Mucosa of rectum (tissue), 2 donors: ENCODE results near the gene ZNF768.

ENCODE experiments used
- H3K27ac ChIP-seq, 2 donors: one replicate each; pipeline ENCODE4 v1.7.0; 2013; ENCODE audit warnings: inconsistent platforms in 2 of 2, low read depth in 2 of 2, low read length in 2 of 2
- H3K27me3 ChIP-seq, 2 donors: one replicate each; pipeline ENCODE4 v1.7.0; 2013; ENCODE audit warnings: low read length in 2 of 2; ENCODE audit not compliant: control insufficient read depth in 2 of 2, insufficient read depth in 2 of 2
- H3K36me3 ChIP-seq, 2 donors: one replicate each; pipeline ENCODE4 v1.7.0; 2013; ENCODE audit warnings: low read length in 2 of 2; ENCODE audit not compliant: control insufficient read depth in 2 of 2, insufficient read depth in 2 of 2
- H3K4me1 ChIP-seq, 2 donors: one replicate each; pipeline ENCODE4 v1.7.0; 2013; ENCODE audit warnings: low read length in 2 of 2, mild to moderate bottlenecking in 1 of 2; ENCODE audit not compliant: control insufficient read depth in 2 of 2, insufficient read depth in 2 of 2
- H3K4me3 ChIP-seq, 2 donors: one replicate each; pipeline ENCODE4 v1.7.0; 2013; ENCODE audit warnings: low read length in 2 of 2
- H3K9ac ChIP-seq, 2 donors: one replicate each; pipeline ENCODE4 v1.7.0; 2013; ENCODE audit warnings: low read length in 2 of 2, low read depth in 1 of 2, mild to moderate bottlenecking in 1 of 2
- H3K9me3 ChIP-seq, 2 donors: one replicate each; pipeline ENCODE4 v1.7.0; 2013; ENCODE audit warnings: low read length in 2 of 2; ENCODE audit not compliant: control insufficient read depth in 2 of 2
- donor health status: healthy.
- donor health status: Normal muscosa, but diverticular disease.

ZNF768 gene

DNA sequence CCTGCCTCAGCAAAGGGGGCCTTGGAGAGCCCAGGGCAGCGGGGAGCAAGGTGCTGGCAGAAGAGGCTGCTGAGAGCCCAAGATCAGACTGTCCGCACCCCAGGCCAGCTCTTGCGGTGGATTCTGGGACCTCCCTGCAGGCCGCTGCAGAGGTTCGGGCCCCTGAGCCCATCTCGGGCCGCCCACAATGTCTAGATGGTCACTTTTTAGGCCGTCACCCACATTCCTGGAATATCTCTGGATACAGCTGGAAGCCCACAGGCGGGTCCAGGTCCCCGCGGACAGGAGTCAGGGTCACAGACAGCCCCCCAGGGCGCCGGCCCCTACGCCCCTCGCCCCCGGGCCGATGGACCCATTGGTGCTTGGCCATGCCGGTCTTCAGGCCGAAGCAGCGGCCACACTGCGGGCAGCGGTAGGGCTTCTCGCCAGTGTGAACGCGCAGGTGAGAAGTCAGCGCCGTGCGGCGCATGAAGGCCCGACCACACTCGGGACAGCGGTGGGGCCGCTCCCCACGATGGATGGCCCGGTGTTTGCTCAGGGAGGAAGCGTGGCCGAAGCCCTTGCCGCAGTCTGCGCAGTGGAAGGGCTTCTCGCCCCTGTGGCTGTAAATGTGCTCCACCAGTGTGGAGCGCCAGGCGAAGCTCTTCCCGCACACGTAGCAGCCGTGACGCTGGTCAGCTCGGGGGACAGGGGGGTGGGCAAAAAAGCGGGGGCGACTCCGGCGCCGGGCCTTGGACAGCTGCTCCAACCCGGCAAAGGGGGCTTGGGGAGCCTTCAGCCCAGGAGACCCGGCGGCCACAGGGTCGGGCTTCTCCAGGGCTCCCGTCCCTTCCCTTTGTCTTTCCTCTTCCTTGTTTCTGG is 6.1 kb upstream of the ZNF768 start:
- no peak overlapping the region for H3K4me3 ChIP-seq
- no peaks in the 10 kb centered on the region for H3K9me3 ChIP-seq
- no peaks in the 10 kb centered on the region for H3K27me3 ChIP-seq
- H3K36me3 ChIP-seq: peaks cover 0 to 11% of the 10 kb centered on the region in 2 donors
- H3K9ac ChIP-seq: no peak overlapping the region
- H3K27ac ChIP-seq: no peak overlapping the region
- H3K4me1 ChIP-seq: peaks cover 25 to 32% of the 10 kb centered on the region in 2 donors

DNA sequence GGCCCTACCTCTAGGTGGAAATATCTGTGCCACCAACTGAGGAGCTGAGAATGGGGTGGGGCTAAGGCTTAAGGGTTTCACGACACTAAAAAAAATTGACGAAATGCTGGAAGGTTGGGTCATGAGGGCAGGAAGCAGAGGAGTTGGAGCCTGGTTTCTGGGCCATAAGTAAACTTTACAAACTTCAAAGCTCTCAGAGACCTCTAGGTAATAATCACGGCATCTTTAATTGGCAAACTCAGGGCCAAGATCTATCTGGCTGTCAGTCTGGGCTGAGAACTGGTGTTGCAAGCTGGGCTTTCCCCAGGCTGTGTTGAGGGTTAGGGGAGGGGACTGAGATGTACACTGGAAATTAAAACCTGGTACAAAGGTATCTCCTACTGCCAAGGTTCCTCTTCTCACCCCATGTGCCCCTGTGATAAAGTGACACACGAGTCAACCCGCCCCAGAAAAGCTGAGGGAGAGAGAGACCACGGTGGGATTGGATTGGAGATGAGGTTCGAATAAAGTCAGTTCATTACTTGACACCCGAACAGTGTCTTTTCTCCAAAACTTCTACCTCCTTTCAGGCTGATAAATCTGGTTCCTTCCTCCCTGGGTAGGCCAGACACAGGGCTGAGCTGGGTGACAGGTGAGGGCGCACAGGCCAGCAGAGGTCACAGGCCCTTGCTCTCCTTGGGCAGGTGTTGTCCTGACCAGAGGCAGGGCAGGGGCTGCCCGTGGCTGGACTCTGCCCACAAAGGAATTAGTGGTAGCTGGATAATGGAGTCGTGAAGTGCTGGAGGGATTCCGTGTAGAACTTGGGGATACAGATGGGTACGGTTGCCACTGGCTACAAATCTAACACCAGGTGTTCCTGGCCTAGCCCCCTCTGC is 4.0 kb upstream of the ZNF768 start:
- Histone ChIP-seq H3K9ac (no peak overlapping the region), H3K27ac (no peak overlapping the region), H3K4me1 (peaks cover 20 to 31% of the 10 kb centered on the region in 2 donors)

DNA sequence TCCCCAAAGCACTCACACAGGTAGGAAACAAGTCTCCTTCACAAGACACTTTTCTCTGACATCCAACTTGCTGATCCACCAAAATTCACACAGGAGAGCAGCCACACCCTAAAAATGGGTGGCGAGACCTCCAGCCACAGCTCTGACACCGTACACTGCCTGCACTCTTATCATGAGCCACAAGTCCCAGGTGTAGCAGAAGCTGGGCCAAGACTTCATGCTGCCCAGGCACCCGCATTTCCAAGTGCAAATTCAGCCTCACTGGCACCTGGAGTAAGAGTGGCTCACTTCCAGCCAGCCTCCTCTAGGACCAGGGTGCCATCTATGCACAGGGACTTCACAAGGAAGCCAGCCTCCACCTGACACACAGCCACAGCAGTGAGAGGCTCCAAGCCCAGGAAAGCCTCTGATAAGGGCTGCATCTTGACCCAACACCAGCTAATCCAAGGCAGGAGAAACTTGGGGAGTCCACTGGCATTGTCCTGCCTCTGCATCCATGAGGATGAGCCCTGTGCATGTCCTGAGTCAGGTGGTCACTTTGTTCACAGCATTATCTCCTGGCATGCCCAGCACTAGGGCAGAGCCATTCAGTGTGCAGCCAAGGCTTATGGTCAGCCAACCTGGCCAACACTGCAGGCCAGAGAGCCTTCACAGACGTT is 2.6 kb upstream of the ZNF768 start:
- Histone ChIP-seq H3K27me3 (no peaks in the 10 kb centered on the region), H3K9ac (peak overlapping the region in 1 of 2 donors; percentile 14), H3K4me1 (peaks cover 16 to 28% of the 10 kb centered on the region in 2 donors), H3K9me3 (no peaks in the 10 kb centered on the region), H3K4me3 (no peak overlapping the region), H3K27ac (peak overlapping the region in 1 of 2 donors; percentile 98), H3K36me3 (peaks cover 5 to 17% of the 10 kb centered on the region in 2 donors)

More for the DNA sequence above, 4.0 kb upstream of the ZNF768 start:
- Histone ChIP-seq H3K27me3 (no peaks in the 10 kb centered on the region), H3K4me3 (no peak overlapping the region), H3K9me3 (no peaks in the 10 kb centered on the region), H3K36me3 (peaks cover 0 to 11% of the 10 kb centered on the region in 2 donors)

DNA sequence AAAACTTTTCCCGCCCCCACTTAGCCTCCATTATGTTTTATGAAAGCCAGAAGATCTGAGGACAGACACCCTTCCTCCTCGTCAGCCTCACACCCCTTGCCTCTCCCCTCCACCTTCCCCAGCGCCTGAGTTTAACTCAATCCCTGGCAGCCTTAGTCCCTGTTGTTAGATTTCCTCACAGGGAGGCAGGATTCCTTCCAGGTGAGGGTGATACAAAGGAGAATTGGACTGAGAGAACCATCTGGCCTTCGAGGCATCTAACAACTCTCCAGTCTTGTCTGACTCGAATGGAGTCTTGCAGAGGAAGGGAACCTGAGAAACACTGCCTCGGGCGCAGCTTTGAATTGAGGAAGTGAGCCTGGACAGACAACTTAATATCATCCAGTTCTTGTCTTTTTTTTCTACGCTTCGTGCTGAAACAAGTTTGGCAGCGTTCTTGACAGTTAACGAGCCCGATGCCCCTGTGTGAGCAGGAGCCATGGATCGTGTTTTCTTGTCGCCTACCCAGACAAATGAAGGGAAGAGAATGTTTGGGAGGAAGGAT is 1.3 kb upstream of the ZNF768 start:
- Histone ChIP-seq H3K9ac (peak overlapping the region; percentile 84 to 96), H3K27me3 (no peaks in the 10 kb centered on the region), H3K27ac (peak overlapping the region; percentile 98), H3K9me3 (no peaks in the 10 kb centered on the region), H3K4me1 (peaks cover 8 to 25% of the 10 kb centered on the region in 2 donors), H3K4me3 (peak overlapping the region; percentile 53 to 71), H3K36me3 (peaks cover 5 to 16% of the 10 kb centered on the region in 2 donors)

DNA sequence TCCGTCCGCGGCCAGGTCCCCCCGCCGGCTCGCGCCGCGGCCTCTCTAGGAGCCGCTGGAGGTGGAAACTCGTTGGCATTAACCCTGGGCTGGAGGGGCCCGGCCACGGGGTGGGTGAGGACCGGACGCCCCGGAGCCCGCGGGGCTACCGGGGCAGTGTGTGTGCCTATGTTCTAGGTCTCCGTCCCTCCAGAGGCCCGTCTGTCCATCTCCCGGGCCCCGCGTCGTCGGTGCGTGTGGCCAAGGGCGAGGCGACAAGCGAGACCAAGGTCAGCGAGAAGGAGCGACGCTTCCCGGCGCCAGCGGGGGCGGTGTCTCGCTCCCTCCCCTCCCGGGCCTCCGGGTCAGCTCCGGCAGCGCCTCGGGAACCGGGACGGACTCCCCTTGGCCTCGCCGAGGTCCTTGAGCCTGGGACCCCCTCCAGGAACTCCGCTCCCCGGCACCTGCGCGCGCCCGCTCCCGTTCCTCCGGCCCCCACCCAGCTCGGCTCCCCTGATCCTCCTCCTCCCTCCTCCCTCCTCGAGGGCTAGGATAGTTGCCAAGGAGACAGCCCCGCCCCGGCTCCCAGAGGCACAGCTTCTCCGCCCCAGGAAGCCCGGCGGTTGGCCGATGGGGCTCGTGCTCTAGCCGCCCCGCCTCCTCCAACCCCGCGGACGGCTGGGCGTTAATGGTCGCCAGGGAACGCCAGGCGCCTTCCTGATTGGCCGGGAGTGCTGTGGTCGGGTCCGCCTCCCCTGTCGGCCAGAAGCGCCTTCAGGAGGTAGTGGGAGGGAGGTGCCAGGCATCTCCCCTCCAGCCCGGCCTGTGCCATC is 663 bp upstream of the ZNF768 start:
- H3K9ac ChIP-seq: peak overlapping the region; percentile 84 to 96
- H3K4me3 ChIP-seq: peak overlapping the region; percentile 80 to 91
- no peaks in the 10 kb centered on the region for H3K27me3 ChIP-seq
- H3K9me3 ChIP-seq: no peaks in the 10 kb centered on the region
- peak overlapping the region; percentile 98 for H3K27ac ChIP-seq
- peaks cover 5 to 11% of the 10 kb centered on the region in 2 donors for H3K36me3 ChIP-seq
- peaks cover 11 to 27% of the 10 kb centered on the region in 2 donors for H3K4me1 ChIP-seq

DNA sequence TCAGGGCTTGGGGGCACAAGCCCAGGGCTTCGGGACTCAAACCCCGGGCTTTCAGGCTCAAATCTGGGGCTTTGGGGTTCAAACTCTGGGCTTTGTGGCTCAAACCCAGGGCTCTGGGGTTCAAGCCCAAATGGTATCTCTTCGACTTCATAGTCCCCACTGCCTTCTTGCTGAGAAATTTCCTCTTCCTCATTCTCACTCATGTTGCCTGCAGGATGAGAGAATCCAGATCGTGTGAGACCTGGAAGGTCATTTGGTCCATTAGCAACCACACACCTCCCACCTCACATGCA is 576 bp downstream of the ZNF768 start:
- Histone ChIP-seq H3K27me3 (no peaks in the 10 kb centered on the region), H3K9ac (peak overlapping the region; percentile 54 to 96), H3K9me3 (no peaks in the 10 kb centered on the region), H3K36me3 (peaks cover 5 to 6% of the 10 kb centered on the region in 2 donors), H3K27ac (peak overlapping the region; percentile 98), H3K4me3 (peak overlapping the region; percentile 72 to 78), H3K4me1 (peaks cover 17 to 25% of the 10 kb centered on the region in 2 donors)

DNA sequence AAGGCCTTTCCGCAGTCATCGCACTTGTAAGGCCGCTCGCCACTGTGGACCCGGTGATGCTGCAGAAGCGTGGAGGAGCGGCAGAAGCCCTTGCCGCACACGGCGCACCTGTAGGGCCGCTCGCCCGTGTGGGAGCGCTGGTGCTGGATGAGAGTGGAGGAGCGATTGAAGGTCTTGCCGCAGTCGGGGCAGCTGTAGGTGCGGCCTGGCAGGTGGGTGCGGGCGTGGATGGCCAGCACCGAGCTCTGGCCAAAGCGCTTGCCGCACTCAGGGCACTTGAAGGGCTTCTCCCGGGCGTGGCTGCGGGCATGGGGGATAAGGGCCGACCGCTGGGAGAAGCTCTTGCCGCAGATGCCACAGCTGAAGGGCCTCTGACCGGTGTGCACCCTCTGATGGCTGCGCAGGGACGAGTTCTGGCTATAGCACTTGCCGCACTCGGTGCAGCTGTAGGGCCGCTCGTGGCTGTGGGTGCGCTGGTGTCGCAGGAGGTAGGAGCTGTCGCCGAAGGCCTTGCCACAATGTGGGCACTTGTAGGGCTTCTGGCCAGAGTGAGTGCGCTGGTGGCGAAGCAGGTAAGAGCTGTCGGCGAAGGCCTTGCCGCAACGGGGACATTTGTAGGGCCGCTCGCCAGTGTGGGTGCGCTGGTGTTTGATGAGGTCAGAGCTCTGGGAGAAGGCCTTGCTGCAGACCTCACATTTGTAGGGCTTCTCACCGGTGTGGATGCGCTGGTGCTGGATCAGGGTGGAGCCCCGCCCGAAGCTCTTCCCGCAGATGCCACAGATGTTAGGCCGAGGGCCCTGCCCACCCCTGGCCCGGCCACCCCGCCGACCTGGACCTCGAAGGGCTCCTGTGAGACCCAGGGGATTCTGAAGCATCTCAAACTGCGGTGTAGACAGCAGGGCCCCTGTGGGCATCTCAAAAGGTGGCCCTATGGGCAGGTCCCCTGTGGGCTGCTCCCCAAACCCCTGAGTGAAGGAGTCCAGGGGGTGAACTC is 1.5 kb downstream of the ZNF768 start:
- H3K27me3 ChIP-seq: no peaks in the 10 kb centered on the region
- H3K9ac ChIP-seq: no peak overlapping the region
- H3K4me1 ChIP-seq: peaks cover 17 to 20% of the 10 kb centered on the region in 2 donors
- H3K27ac ChIP-seq: no peak overlapping the region
- no peaks in the 10 kb centered on the region for H3K9me3 ChIP-seq
- H3K4me3 ChIP-seq: no peak overlapping the region
- H3K36me3 ChIP-seq: peaks cover 5 to 8% of the 10 kb centered on the region in 2 donors

DNA sequence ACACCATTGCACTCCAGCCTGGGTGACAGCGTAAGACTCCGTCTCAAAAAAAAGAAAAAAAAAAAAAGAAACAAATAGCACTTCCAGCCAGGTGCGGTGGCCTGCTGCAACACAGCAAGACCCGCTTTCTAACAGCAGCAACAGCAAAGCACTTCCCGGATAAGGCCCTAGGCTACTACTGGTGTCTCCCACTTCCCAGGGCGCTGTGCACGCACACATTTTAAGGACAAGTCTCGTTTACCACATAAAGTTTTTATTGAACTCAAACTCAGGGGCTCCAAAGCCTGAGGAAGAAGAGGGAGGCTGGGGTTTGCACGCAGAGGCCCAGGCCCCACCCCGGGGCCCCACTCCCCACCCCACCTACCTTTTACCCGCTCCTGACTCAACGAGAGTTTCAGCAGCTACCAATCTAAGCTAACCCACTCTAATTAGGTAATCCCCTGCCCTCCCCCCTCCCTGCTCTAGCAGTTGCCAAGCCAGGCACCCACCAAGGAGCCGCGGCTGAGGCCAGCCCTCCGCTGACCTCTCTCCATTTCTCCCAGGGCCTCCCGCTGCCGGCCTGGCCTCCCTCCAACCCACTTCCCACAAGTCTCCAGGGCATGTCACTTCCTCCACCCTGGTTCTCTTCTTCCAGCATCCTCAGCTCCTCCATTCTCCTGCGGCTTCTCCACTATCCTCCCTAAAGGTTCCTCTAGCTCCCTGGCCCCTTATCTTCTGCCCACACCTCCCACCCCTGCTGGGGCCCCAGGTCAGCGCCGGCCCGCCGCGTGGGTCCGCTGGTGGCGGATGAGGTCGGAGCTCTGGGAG is 2.4 kb downstream of the ZNF768 start:
- no peak overlapping the region for H3K4me3 ChIP-seq
- no peaks in the 10 kb centered on the region for H3K27me3 ChIP-seq
- H3K9me3 ChIP-seq: no peaks in the 10 kb centered on the region
- H3K27ac ChIP-seq: no peak overlapping the region
- H3K36me3 ChIP-seq: peaks cover 5 to 8% of the 10 kb centered on the region in 2 donors
- peaks cover 17 to 20% of the 10 kb centered on the region in 2 donors for H3K4me1 ChIP-seq
- H3K9ac ChIP-seq: no peak overlapping the region
